IPS-NIHi11 (cell line): ENCODE measurements around the gene CERT1.

Source experiments
- DNase-seq: peaks from one replicate; pipeline ENCODE4 v3.0.0; 2012; ENCODE audit warnings: mixed read lengths, low spot score

Gene CERT1

DNA sequence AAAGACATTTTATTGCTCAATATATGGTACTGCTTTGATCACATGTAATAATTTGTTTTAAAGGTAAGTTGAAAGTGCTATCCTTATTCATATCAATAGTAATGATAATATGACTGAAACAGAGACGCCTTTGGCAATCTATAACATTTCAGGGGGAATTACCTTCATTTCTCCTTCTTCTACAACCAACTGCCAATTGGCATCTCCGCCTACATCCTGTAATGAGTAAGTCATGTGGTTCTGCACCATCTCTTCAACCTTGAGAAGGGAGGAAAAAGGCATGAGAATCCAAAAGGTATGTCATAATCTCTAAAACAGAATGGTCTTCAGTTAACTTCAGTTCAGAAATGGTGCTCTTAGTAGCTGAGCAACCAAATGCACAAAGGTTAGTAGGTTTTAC is 122.0 kb downstream of the CERT1 start:
- DNase-seq: no peak

DNA sequence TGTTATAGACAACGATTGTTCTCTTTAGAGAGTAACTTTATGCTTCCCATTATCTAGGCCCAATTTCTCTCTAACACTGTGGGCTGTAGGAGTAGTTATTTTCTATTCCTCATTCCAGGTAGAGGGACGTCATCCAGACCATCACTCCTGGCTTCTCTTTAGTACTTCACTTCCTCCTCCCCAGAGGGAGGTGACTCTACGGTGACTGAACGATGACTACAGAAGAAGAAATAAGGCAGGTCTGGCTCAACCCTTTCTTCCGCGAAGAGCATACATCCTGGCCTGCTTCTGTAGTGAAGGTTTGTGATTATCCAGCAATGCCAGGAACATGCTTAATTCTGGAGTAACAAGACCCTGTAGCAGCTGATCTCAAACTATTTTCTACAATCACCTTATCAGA is 123.6 kb downstream of the CERT1 start:
- DNase-seq: no peak

DNA sequence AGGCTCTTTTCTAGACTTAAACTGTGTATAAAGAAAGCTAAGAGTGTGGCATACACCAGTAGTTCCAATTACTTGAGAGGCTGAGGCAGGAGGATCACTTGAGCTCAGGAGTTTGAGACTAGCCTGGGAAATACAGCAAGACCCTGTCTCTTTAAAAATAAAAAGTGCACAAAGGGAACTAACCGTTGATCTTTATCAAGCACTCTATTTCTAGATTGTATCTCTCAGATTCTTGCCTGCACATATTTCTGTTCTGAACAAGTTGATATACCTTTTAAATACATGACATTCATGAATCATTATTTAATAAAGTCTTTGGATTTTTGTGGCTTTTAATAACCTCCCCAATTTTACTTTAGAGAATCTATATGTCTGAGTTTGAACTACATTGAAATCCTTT is 127.2 kb downstream of the CERT1 start:
- DNase-seq: no peak

DNA sequence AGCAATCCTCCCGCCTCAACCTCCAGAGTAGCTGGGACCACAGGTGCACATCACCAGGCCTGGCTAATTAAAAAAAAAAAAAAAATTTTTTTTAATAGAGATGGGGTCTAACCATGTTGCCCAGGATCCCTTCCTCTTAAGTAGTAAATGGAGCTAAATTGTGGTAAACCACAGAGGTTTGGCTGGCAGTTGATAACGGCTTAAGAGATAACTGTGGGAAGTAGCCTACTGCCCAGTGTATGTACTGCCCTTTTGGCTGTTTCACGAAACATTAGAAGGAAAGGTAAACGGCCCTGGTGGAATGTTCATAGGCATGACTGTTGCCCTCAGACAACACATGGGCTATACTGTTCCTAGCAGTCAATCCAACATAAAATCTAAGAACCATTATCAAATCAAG is 130.0 kb downstream of the CERT1 start:
- no peak for DNase-seq

DNA sequence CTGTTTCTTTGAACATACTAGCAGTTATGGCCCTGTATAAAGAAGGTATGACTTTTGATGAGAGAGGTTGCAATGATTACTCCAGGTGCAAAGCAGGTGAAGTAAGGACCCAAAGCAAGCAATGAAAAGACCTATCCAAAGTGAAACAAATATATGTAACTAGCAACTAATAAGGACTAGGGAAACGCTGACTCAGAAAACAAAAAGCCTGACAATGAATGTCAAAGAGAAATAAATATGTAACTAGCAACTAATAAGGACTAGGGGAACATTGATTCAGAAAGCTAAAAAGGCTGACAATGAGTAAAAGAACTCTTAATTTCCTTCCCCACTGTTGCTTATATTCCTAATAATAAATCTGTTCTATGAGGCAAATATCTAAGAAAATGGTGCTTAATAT is 131.3 kb downstream of the CERT1 start:
- DNase-seq: no peak

DNA sequence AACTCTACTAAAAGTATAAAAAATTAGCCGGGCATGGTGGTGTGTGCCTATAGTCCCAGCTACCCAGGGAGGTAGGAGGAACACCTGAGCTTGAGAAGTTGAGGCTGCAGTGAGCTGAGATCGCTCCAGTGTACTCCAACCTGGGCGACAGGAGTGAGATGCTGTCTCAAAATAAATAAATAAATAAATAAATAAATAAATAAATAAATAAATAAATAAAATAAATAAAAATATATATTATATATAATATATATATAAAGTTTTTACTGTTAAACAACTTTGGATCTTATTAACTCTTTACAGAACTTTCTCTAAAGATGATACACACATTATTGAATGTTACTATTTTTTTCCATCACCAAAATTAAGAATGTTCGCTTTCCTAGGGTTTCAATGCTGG is 136.0 kb downstream of the CERT1 start:
- DNase-seq: no peak

DNA sequence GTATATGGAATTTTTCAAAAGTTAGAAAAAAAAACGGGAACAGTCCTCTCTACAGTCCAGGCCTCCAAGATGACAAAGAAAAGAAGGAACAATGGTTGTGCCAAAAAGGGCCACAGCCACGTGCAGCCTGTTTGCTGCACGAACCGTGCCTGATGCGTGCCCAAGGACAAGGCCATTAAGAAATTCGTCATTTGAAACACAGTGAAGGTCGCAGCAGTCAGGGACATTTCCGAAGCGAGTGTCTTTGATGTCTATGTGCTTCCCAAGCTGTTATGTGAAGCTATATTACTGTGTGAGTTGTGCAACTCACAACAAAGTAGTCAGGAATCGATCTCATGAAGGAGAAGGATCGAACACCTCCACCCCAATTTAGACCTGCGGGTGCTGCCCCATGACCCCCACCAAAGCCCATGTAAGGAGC is 137.0 kb downstream of the CERT1 start:
- DNase-seq: no peak

DNA sequence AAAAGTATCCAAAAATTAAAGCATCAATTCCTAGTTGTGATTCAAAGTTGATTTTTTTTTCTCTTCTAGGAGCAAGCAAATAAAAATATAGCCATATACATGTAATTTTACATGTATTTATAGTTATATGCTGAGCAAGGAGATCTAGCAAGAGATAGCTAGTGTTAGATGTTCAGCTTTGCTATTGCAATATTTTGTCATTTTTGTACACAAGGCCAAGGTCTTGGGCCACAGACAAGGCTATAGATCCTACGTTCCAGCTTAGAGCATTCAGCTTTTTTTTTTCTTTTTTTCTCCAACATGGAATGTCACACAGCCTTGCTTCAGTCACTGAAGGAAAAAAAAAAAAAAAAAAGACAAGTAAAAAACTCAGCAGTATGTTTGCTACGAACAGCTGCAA is 137.6 kb downstream of the CERT1 start:
- DNase-seq: no peak

DNA sequence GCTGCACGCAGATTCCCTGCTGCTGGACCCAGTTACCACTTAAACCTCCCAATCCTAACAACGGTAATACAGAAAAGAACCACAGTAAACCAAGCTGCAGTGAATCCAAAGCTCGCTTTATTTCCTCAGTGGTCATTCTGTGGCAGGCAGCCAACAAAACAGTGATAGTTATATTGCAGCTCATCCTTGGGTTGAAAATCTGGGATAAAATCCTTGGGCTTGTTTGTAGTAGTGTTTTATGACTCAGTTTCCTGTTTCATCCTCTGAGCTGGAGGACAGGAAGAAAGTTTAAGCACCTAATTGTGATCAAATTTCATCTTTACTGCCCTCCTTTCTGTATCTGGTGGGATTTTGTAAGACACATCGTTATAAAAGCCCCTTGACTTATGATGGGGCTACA is 143.0 kb downstream of the CERT1 start:
- DNase-seq: no peak

DNA sequence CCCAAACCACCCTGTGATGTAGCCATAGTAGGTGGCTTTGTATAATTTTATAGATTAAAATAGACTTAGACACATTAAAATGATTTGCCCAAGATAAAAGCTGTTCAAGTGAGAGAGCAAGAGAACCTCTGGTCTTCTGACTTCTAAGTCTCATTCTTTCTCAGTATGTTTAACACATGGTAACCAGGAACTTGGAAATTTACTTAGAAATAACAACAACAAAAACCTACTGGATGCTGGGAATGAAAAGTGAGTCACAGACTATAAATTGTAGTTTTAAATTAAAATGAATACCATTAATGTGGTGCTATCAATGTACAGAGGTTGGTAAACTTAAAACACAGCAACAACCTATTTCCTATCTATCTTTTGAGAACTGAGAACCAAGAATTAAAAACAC is 144.0 kb downstream of the CERT1 start:
- DNase-seq: no peak

DNA sequence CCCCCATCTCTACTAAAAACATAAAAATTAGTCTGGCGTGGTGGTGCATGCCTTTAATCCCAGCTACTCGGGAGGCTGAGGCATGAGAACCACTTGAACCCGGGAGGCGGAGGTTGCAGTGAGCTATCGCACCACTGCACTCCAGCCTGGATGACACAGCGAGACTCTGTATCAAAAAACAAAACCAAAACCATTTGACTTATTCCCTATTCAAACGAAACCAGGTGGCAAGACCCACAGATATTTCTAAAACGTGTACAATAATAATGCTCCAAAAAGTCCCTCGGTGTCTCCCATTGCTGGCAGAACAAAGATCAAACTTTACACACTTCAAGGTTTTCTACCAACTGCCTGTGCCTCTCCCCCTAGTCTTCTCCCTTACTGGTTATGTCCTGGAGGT is 144.6 kb downstream of the CERT1 start:
- DNase-seq: no peak

DNA sequence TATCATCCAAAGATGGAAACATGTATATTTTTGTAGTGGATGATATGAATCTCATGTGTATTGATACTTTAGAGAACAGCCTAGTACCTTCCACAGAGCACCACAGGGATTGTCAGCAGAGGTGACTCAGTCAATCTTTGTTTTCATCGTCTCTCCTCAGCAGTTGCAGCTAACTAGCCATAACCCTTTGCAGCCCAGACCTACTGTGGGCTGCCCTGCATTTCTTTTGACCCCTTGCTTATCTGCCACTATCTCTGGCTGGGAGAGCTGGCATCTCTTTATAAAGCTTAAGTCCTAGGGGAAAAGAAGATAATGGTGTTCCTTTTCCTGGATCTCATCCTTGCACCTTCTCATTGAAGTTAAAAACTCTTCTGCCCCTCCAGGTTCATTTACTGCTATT is 145.7 kb downstream of the CERT1 start:
- no peak for DNase-seq

DNA sequence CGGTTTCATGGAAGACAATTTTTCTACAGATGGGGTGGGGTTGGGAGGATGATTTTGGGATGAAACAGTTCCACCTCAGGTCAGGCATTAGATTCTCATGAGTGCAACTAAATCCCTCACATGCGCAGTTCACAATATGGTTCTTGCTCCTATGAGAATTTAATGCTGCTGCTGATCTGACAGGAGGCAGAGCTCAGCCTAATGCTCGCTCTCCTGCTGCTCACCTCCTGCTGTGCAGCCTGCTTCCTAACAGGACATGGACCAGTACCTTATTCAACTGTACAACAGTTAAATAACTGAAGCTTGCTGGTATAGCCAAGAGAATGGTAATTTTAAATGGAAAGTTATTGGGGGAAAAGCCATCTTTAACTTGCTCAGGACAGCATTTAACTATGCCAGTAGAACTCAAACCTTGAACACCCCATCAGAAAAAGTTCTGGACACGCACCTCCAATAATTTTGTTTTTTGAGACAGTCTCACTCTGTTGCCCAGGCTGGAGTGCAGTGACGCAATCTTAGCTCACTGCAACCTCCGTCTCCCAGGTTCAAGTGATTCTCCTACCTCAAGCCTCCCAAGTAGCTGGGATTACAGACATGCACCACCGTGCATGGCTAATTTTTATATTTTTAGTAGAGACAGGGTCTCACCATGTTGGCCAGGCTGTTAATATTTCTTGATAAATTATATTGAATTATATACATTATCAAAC is 146.7 kb downstream of the CERT1 start:
- no peak for DNase-seq

DNA sequence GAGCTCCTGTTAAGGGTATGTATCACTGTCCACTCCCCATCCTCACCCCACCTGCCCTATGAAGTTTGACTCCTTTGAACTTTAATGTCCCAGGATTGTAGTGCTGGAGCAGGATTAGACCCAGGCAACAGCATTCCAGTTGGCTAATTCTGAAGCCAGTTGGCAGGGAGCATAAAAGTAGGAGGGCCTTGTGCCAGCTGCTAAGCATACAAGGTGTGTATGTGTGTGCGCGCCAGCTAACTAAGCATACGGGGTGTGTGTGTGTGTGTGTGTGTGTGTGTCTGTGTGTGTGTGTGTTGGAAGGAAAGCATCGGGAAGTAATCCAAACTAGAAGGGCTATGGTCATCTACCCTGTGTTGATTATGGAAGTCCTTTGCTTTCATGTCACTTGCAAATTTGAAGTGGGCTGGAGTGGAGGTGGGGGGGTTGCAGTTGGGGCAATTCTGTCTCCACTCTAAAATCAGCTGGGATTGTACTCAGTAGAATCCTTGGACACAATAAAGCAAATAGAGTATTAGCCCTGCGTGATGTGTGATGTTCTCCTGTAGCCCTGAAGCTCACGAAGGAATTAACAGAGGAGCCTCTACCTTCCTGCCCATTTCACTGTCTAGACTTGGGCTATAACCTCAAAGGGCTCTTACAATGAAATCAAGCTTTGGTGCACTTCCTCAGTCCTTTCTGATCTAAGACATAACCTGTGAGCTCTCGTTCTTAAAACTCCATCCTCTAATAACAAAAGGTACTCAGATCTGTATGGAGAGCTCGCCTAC is 147.5 kb downstream of the CERT1 start:
- DNase-seq: no peak

DNA sequence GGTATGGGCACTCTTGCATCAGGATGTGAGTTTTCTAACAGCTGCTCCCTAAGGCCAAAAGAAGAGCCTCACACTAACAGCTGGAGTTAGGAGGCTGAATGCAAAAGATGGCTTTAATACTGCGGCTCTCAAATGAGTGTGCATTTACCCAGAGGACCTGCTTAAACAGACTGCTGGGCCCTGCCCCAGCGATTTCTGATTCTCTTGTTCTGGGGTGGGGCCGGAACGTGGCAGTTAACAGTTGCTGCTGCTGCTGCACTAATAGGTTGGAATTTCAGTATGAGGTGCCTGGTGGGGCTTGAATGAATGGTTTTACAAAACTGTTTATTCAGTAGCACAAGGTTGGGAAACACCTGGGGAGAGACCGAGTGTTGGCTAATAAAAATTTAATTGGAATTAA is 148.3 kb downstream of the CERT1 start:
- DNase-seq: no peak

DNA sequence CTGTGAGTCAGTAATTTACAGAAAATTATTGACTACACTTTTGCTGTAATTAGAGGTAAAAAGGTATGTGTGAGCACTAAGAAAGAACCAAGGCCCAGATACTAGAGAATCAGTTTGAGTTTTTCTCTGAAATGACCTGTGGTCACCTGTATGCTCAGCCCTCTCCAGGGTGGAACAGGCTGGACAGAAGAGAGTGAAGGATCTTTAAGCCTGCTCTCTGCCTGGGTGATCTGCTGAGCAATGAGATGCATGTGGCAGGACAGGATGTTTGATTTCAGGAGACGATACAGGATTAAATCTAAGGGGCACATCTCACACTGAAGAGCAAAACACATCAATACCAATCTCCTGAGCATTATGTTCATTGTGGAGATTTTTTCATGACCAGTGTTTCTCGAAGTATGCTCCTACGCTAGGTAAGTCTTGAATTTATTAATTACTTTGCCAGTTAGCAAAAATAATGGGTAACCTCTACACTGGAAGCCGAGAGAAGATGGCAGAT is 148.9 kb downstream of the CERT1 start:
- DNase-seq: no peak

DNA sequence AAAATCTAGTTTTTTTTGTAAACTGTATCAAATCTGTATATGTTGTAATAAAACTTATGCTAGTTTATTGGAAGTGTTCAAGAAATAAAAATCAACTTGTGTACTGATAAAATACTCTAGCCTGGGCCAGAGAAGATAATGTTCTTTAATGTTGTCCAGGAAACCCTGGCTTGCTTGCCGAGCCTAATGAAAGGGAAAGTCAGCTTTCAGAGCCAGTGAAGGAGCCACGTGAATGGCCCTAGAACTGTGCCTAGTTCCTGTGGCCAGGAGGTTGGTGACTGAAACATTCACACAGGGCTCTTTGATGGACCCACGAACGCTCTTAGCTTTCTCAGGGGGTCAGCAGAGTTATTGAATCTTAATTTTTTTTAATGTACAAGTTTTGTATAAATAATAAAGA is 150.1 kb downstream of the CERT1 start:
- no peak for DNase-seq

DNA sequence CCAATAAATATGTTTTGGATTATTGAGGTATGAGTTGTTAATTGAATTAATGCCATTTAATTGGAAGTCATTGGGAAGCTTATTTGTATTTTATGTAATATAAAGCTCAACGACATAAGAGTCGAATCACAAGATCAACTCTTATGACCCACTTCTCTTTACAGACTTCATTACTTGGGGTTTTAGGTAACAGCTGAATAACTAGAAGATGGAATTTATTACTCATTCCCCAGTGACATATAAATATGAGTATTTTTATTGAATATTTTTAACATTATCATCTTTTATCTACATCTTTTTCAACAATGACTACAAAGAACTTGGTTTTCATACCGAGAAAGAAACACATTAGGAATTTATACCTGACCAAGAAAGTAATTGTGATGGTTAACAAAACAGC is 153.3 kb downstream of the CERT1 start:
- DNase-seq: no peak

DNA sequence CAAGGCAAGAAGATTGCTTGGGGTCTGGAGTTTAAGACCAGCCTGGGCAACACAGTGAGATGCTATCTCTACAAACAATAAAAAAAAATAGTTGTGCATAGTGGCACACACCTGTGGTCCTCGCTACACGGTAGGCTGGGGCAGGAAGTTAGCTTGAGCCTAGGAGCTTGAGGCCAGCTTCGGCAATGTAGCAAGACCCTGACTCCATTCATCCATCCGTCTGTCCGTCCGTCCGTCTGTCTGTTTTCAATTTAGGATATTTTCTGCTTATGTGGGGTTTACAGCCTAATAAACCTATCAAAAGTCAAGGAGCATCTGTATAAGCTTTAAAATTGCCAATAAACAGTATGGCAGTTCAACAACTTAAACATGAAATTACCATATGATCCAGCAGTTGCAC is 154.7 kb downstream of the CERT1 start:
- DNase-seq: no peak

DNA sequence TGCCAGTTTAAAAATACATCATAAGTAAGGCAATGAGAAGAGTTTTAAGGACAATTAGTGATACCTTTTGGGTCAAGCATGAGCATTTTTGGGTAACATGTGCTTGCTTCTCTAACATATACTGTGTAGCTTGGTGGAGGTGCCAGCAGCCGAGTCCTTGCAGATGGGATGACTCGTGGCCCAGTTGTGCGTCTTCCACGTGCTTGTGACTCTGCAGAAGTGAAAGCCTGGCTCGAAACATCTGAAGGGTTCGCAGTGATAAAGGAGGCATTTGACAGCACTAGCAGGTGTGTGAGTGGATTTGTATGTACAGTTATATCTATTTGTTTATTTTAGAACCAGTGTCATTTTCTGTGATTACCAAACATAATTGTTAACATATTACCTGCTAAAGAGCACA is 156.2 kb downstream of the CERT1 start:
- DNase-seq: no peak

DNA sequence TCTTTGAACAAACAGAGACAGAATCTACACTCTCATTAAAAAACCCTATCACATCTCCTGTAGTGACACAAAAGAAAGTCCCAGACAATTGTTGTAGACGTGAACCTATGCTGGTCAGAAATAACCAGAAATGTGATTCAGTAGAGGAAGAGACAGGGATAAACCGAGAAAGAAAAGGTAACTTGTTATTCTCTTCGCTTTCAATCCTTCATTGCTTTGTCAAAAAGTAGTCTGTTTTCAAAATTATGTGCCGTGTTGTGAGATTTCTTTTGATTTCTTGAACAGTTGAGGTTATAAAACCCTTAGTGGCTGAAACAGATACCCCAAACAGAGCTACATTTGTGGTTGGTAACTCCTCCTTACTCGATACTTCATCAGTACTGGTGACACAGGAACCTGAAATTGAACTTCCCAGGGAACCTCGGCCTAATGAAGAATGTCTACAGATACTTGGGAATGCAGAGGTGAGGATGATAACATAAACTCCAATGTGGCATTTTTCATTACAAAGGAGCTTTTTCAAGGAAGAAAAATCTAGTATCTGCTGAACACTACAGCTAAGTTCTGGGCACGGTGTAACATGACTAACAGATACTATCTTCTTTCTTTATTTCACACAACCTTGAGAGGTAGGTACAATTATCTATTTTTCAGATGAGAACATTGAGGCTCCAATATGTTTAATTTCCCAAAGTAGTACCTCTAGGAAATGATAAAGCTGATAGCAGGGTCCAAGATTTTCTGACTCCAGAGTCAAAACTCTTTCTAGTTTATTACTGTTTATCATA is 160.1 kb downstream of the CERT1 start:
- DNase-seq: no peak

DNA sequence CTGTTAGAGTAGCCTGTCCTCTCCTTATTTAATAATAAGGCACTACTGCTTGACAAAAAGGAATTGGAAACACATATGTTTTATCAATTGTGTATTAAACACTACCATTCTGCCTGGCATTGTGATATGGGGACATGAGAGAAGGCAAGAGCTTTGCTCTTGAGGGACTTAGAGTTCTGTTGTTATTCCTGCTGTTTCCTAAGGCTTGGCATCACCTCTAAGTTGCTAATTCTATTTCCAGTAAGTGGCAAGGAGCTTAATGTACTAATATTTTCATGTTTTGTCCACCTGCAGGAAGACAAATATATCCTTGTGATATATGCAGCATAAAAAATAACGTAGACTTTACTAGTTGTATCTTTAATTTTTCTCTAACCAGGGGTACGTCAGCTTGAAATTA is 161.8 kb downstream of the CERT1 start:
- DNase-seq: no peak

DNA sequence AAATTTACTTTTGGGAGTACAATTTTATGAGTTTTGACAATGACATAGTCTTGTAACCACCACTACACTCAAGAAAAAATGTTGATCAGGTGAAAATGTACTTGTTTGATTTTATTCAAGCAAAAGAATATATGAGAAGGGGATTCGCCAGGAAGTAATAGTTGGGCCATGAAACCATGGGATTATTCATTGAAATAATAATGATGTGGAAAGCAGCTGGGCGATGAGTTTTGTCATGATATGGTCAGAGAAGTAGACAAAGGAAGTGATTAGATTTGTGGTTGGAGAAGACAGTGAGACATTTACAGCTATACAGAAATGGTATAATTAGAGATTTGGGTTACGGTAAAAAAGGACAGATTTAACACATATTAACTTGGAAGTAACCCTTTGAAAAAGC is 163.2 kb downstream of the CERT1 start:
- no peak for DNase-seq
